UCSD-AML1 (cell line): ENCODE measurements around the gene C14orf39.
"Not testable (repeated sequence)": the region's sequence is repeated elsewhere in the genome, so short reads cannot be mapped to it uniquely, and the experiment has no call there.

ENCODE experiments used
- DNase-seq: peaks from one replicate; lab custom pipeline; 2025; ENCODE audit not compliant: unreplicated experiment; lab: John Stamatoyannopoulos, UW

The C14orf39 gene

GRCh38 chr14:60502541-60502940 lies 16.7 kb upstream of the C14orf39 start:
- no peak for DNase-seq

- DNase-seq, result no peak
Observed at GRCh38 chr14:60495946-60496345, 10.1 kb upstream of the C14orf39 start.

- DNase-seq, result no peak
Observed at GRCh38 chr14:60490270-60490669, 4.4 kb upstream of the C14orf39 start.

- DNase-seq, result no peak
Observed at GRCh38 chr14:60488175-60488574, 2.3 kb upstream of the C14orf39 start.

GRCh38 chr14:60487211-60487610 lies 1.3 kb upstream of the C14orf39 start:
- no peak for DNase-seq

- no peak for DNase-seq
Observed at GRCh38 chr14:60485057-60485597, 736 bp downstream of the C14orf39 start.

- no peak for DNase-seq
Observed at GRCh38 chr14:60482743-60483142, 3.1 kb downstream of the C14orf39 start.

- DNase-seq, result not testable (repeated sequence)
Observed at GRCh38 chr14:60480248-60480647, 5.6 kb downstream of the C14orf39 start.

GRCh38 chr14:60455875-60456274 lies 30.0 kb downstream of the C14orf39 start:
- no peak for DNase-seq

- DNase-seq, result no peak
Observed at GRCh38 chr14:60430276-60430675, 55.6 kb downstream of the C14orf39 start.

- no peak for DNase-seq
Observed at GRCh38 chr14:60420050-60420449, 65.8 kb downstream of the C14orf39 start.

- DNase-seq, result not testable (repeated sequence)
Observed at GRCh38 chr14:60397550-60397949, 88.3 kb downstream of the C14orf39 start.

- DNase-seq, result no peak
Observed at GRCh38 chr14:60396718-60397343, 89.0 kb downstream of the C14orf39 start.
